ENCODE results near the gene VAC14. TPM values are rescaled to one million over a fixed set of nuclear protein-coding genes. Genes with fewer than 3 reads are reported as not detected.
"Not testable (repeated sequence)": the region's sequence is repeated elsewhere in the genome, so short reads cannot be mapped to it uniquely, and the experiment has no call there.

Gene VAC14
- total RNA-seq: 22.0 TPM

GRCh38 chr16:70800781-70801480 is at the start of gene VAC14:
Gene VAC14, minus strand, starts transcription at chr16:70801158. Its CDS starts 258 bp downstream, at chr16:70800900.
- peak; percentile 99 for ATAC-seq

GRCh38 chr16:70823498-70824118 is 22.6 kb upstream of the VAC14 start:
- ATAC-seq: peak; percentile 52

- peak; percentile 84 for ATAC-seq
Measured at GRCh38 chr16:70822734-70823133, 21.8 kb upstream of the VAC14 start.

GRCh38 chr16:70818088-70818487 is 17.1 kb upstream of the VAC14 start:
- ATAC-seq: not testable (repeated sequence)

- no peak for ATAC-seq
Measured at GRCh38 chr16:70809392-70810060, 8.6 kb upstream of the VAC14 start.

- ATAC-seq: no peak
Measured at GRCh38 chr16:70808371-70808770, 7.4 kb upstream of the VAC14 start.

- no peak for ATAC-seq
Measured at GRCh38 chr16:70805787-70806186, 4.8 kb upstream of the VAC14 start.

GRCh38 chr16:70805380-70805779 is 4.4 kb upstream of the VAC14 start:
- ATAC-seq: no peak

GRCh38 chr16:70804734-70805169 is 3.8 kb upstream of the VAC14 start:
- ATAC-seq: no peak

- no peak for ATAC-seq
Measured at GRCh38 chr16:70804153-70804733, 3.3 kb upstream of the VAC14 start.

GRCh38 chr16:70803319-70803718 is 2.4 kb upstream of the VAC14 start:
- ATAC-seq: no peak

- no peak for ATAC-seq
Measured at GRCh38 chr16:70801611-70802010, 653 bp upstream of the VAC14 start.

GRCh38 chr16:70800311-70800710 is 647 bp downstream of the VAC14 start:
- peak; percentile 27 for ATAC-seq

- ATAC-seq: no peak
Measured at GRCh38 chr16:70796301-70796700, 4.7 kb downstream of the VAC14 start.

- no peak for ATAC-seq
Measured at GRCh38 chr16:70795296-70795912, 5.6 kb downstream of the VAC14 start.

GRCh38 chr16:70793851-70794502 is 7.0 kb downstream of the VAC14 start:
- no peak for ATAC-seq

- peak; percentile 16 for ATAC-seq
Measured at GRCh38 chr16:70790815-70791214, 10.1 kb downstream of the VAC14 start.

GRCh38 chr16:70789595-70790447 is 11.1 kb downstream of the VAC14 start:
- ATAC-seq: no peak

GRCh38 chr16:70788668-70789594 is 12.0 kb downstream of the VAC14 start:
- no peak for ATAC-seq

Data from esophagus mucosa (tissue), 1 donor.